Endometrial microvascular endothelial cells (primary cell): ENCODE measurements around the gene VRK3. TPM values are rescaled to one million over a fixed set of nuclear protein-coding genes. Genes with fewer than 3 reads are reported as not detected.
"Not testable (repeated sequence)": the region's sequence is repeated elsewhere in the genome, so short reads cannot be mapped to it uniquely, and the experiment has no call there.

ENCODE experiments used
- in situ Hi-C: cut with HindIII; loops from 2 replicates; pipeline ENCODE4 v1.10.0; 2017; ENCODE audit warnings: low sequenced_read_pairs, low pct_unique_long_range_greater_than_20kb; ENCODE audit errors: inconsistent ontology term
- total RNA-seq: library from RNA; depleted of rRNA; stranded (reverse); fragments of >200 nt; gene quantifications from one replicate; pipeline ENCODE4 v1.2.3, GENCODE V29; 2015; ENCODE audit errors: inconsistent ontology term

Gene VRK3
- total RNA-seq, 1 donor from 2014 or later: 44.6 TPM

- in situ Hi-C loops: not testable (repeated sequence)
Observed at GRCh38 chr19:49969355-49969754, 55.8 kb downstream of the VRK3 start.

- in situ Hi-C loops: no loop called here
Observed at GRCh38 chr19:49968279-49968922, 56.8 kb downstream of the VRK3 start.

GRCh38 chr19:49960980-49961379, 64.2 kb downstream of the VRK3 start, which contains the start of gene SIGLEC11:
Gene SIGLEC11 (minus strand): TSS chr19:49961172. CDS start chr19:49961081, 91 bp downstream.
- in situ Hi-C loops: not testable (repeated sequence)

- in situ Hi-C loops: not testable (repeated sequence)
Observed at GRCh38 chr19:49959892-49960291, 65.3 kb downstream of the VRK3 start.

- in situ Hi-C loops: not testable (repeated sequence)
Observed at GRCh38 chr19:49958596-49958995, 66.6 kb downstream of the VRK3 start.

GRCh38 chr19:49958144-49958543, 67.0 kb downstream of the VRK3 start:
- in situ Hi-C loops: not testable (repeated sequence)

GRCh38 chr19:49957262-49957915, 67.8 kb downstream of the VRK3 start:
- in situ Hi-C loops: no loop called here

- in situ Hi-C loops: no loop called here
Observed at GRCh38 chr19:49956115-49956495, 69.1 kb downstream of the VRK3 start.

- in situ Hi-C loops: no loop called here
Observed at GRCh38 chr19:49954933-49955332, 70.2 kb downstream of the VRK3 start.

- in situ Hi-C loops: no loop called here
Observed at GRCh38 chr19:49954092-49954829, 70.9 kb downstream of the VRK3 start.

- in situ Hi-C loops: no loop called here
Observed at GRCh38 chr19:49953416-49953815, 71.8 kb downstream of the VRK3 start.

- in situ Hi-C loops: no loop called here
Observed at GRCh38 chr19:49952906-49953305, 72.3 kb downstream of the VRK3 start.

GRCh38 chr19:49952479-49952836, 72.7 kb downstream of the VRK3 start:
- in situ Hi-C loops: no loop called here

GRCh38 chr19:49951806-49952478, 73.2 kb downstream of the VRK3 start:
- in situ Hi-C loops: no loop called here

- in situ Hi-C loops: no loop called here
Observed at GRCh38 chr19:49950956-49951526, 74.1 kb downstream of the VRK3 start.

GRCh38 chr19:49950590-49950948, 74.6 kb downstream of the VRK3 start:
- in situ Hi-C loops: no loop called here

- in situ Hi-C loops: no loop called here
Observed at GRCh38 chr19:49949742-49950589, 75.2 kb downstream of the VRK3 start.

GRCh38 chr19:49946415-49946814, 78.8 kb downstream of the VRK3 start:
- in situ Hi-C loops: no loop called here
